ENCODE results near the gene KRTAP5-3.
A peak's percentile ranks its signal among the peaks of the same experiment; 100 is the strongest.
"Not testable (repeated sequence)": the region's sequence is repeated elsewhere in the genome, so short reads cannot be mapped to it uniquely, and the experiment has no call there.

The KRTAP5-3 gene

DNA sequence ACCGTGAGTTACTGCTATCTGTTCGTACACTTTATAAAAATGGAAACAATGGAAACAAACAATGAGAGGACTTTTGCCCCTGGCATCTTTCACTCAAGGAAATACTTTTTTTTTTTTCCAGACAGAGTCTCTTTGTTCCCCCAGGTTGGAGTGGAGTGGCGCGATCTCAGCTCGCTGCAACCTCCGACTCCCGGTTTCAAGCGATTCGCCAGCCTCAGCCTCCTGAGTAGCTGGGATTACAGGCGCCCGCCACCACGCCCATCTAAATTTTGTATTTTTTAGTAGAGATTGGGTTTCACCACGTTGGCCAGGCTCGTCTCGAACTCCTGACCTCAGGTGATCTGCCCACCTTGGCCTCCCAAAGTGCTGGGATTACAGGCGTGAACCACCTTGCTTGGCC is 32.5 kb downstream of the KRTAP5-3 start:
- not testable (repeated sequence) for DNase-seq

DNA sequence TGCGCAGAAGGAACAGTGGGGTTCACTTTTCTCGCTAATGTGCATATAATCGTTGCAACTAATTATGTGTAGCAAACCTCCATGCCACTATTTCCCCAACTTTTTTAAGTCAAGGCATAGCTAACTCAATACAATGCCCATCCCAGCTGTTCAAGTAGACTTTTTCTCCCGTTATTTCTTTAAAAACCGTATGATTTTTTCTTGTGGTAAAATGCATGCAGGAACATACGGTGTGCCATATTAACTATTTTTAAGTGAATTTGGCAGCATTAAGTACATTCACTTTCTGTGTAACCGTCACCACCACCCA is 33.4 kb downstream of the KRTAP5-3 start:
- DNase-seq, result no peak

DNA sequence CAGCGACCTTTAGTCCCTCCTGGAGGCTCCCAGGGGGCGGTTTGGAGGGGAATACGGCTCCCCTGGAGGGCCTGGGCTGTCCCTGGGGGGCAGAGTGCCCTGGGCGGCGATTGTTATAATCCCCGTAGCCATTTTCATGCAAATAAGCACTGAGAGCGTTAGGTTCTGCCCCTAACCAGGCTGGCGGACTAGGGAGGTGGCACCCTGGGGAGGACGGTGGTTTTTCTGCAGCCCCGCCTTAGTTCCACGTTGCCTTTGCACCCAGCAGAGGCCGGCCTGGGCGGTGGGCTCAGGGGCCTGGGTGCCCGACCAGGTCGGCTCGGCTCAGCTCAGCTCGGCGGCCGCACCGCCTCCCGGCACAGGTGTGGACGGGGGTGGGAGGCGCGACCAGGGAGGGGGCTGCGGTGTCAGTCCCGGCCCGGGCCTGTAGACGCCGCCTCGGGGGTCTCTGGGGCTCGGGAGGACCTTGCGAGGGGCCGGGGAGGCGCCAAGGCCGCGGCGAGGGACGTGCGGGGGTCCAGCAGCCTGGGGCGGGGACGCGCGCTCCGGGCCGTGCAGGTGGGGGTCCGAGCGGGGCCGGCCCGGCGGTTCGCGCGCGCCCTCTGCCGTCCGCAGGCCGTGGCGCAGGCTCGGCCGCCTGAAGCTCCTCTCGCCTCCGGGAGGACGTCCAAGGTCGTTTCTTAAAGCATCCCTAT is 33.9 kb downstream of the KRTAP5-3 start:
- peak; percentile 82 for DNase-seq

GRCh38 chr11:1573903-1574237 is 34.4 kb downstream of the KRTAP5-3 start:
- no peak for DNase-seq

DNA sequence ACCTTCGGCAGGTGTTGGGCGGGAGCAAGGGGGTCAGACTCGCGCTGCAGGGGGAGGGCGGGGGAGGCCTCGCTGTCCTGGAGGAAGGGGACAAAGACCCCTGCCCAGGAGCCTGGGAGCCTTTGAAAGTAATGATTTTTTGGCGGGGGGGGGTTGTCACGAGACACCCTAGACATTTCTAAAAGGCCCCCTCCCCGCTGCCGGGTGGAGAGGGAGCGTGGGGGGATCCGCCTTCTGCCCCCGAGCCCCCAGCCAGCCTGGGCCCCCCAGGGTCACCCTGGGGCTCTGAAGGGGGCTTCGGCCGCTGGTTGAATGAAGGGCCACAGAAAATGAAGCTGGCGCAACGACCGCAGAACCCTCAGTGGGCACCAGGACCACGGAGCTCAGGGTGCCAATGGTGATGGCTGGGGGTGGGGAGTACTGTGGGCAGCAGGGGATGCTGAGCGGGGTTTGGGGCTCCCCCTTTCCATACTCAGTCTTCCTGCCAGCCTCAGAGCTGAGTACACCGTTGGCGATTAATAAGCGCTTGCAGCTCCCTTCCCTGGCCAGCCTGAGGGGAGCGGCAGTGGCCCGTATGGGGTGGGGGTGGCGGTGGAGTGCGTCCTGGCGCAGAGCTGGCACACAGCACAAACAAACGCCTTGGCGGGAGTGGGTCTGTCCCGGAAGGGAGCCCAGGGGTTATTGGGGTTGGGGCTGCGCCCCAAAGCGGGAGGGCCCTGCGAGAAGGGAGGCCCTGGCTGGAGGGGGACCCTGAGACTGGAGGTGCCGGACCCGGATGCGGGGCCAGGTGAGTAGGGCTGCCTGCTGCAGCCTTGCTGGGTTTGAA is 35.0 kb downstream of the KRTAP5-3 start:
- peak; percentile 22 for DNase-seq

GRCh38 chr11:1572197-1573076 is 35.8 kb downstream of the KRTAP5-3 start, which contains the start of gene DUSP8:
Gene DUSP8 (minus strand): TSS chr11:1572271. CDS start chr11:1565826, 6,445 bp downstream.
- DNase-seq, result peak; percentile 79

DNA sequence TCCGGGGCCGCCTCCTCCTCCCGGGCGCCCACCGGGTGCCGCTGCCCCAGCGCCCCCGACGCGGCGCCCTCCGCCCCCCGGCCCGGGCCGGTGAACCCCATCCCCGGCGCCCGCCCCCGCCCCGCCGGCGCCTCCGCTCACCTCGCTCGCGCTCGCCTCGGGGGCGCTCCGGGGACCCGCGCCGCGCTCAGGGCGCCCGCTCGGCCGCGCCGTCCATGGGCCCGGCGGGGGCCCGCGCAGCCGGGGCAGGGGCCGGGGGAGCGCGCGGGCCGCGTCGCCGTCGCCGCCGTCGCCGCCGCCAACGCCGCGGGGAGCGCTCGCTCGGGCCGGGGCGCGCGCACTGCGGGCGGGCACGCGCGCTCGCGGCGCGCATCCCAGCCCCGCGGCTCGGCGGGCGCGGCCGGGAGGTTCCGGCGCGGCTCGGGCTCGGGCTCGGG is 36.5 kb downstream of the KRTAP5-3 start:
- DNase-seq, result no peak

- no peak for DNase-seq
Measured at GRCh38 chr11:1570896-1571759, 37.1 kb downstream of the KRTAP5-3 start.

- no peak for DNase-seq
Measured at GRCh38 chr11:1570531-1570895, 37.8 kb downstream of the KRTAP5-3 start.

DNA sequence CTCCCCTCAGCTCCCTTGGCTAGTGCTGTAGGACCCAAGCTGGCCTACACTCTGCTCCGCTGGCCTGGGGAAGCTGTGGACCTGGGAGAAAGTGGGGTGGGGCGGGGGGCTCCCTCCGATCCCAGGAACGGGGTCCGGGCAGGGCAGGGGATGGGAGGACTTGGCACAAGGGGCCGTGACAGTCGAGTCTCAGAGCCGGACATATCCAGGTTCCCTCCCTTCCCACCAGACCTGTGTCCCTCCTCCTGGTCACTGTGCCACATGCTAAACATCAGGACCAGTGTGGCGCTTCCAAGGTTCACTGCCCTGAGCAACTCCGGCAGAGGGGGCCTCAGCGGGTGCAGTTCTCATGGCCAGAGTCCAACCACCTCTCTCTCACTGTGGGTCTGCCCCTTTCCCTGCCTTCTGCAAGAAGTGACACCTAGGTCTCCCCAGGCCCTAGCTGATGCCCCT is 38.2 kb downstream of the KRTAP5-3 start:
- no peak for DNase-seq

DNA sequence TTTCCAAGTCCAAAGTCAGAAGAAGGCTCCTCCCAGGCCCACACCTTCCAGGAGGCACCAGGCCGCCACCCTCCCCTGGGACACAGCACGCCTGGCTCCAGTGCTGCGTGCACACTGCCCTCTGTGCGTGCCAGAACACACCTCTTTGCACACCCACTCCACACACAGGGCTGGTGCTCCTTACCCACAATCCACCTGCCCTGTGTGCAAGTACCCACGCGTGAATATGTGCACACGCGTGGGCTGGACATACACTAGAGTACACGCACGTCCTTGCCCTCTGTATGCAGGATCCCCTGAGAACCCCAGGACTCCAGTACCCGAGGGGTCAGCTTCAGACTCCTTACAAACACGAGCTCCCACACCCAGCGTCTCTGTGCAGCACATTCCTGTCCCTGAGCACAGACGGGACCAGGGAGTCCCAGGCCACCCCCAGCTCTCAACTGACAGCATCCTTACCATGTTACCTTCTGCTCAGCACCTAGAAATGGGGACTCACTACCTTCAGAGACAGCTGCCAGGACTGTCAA is 38.9 kb downstream of the KRTAP5-3 start:
- no peak for DNase-seq

- DNase-seq, result no peak
Measured at GRCh38 chr11:1568441-1568911, 39.8 kb downstream of the KRTAP5-3 start.

DNA sequence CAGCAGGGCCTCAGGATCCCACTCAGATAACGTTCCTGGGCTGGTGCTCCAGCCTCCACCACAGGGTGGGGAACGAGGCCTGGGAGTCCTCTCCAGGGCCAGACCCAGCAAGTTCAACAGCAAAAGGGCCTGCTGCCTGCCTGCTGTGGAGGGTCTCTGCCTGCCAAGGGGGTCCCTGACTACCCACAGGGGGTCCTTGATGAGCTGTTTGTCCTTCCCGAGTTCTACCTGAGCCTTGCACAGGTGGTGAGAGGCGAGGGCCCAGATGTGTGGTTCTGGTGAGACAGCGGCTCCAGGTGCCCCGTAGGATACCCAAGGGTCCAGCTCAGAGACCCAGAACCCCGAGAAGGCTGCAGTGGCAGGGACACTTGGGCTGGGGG is 40.6 kb downstream of the KRTAP5-3 start:
- no peak for DNase-seq

GRCh38 chr11:1567052-1567720 is 41.1 kb downstream of the KRTAP5-3 start:
- DNase-seq, result no peak

GRCh38 chr11:1566381-1567051 is 41.7 kb downstream of the KRTAP5-3 start:
- no peak for DNase-seq

GRCh38 chr11:1565904-1566247 is 42.4 kb downstream of the KRTAP5-3 start:
- DNase-seq, result no peak

DNA sequence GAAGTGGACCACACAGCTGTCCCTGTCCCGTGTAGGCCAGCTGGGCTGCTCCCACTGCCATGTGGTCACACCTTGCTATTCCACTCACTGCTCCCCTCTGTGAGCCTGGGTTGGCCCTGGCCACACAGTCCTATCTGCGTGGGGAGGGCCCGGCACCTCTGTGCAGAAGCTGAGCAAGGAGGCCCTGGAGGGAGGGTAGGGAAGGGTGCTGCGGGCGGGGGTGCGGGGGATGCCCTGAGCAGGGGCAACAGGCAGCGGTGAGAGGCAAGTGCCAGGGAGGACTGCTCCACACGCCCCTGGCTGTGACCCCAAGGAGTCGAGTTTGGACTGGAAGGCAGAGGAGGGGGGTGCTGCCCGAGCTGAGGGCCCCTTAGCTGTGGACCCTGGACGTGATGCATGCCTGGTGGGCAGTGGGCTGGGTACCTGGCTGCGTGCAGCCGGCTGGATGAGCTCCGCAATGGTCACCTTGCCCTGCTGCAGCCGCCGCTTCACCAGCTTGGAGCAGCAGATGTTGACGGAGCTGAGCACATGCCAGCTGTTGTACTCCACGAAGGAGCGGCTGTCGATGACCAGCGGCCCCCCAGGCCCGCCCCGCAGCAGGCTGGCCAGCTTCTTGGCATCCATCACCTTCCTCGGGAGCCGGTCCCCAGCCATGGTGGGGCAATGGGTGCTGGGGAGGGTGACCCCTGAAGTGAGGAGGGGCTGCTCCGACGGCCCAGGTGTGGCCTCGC is 42.9 kb downstream of the KRTAP5-3 start:
- DNase-seq, result no peak

DNA sequence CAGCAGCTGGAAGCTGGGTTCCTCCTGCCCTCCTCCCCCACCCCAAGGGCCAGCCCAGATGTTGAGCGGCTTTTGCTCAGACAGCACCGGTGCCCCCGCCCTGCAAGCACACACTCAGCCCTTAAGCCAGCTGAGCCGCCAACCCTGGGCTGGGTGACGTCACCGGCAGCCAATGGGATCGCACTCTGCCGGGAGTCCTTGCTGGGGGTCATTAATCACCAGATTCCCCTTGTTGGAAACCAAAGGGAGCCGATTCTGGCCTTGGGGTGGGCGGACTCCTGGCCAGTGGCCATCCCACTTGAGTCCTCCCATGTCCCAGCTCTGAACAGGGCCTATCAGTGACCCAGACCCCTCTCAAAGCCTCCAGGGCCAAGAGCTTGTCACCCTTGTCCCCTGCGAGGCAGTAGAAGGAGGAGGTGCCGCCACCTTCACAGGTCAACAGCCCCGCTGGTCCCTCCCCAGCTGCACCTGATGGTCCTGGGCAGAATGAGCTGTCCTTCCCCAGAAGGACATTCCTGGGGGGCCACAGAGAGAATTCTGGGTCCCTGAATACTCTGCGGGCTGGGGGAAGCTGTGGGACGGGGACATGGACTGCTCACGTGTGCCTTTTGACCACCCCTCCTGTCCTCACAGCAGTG is 43.6 kb downstream of the KRTAP5-3 start:
- no peak for DNase-seq

- no peak for DNase-seq
Measured at GRCh38 chr11:1563697-1564534, 44.3 kb downstream of the KRTAP5-3 start.
